HUDEP-2 (cell line): ENCODE results near the gene FAM156B.
"Not testable (repeated sequence)": the region's sequence is repeated elsewhere in the genome, so short reads cannot be mapped to it uniquely, and the experiment has no call there.

ENCODE experiments used
- DNase-seq, 76 experiments: peaks; one replicate each; lab custom pipeline; 2025; ENCODE audit not compliant: unreplicated experiment in 76 of 76; lab: John Stamatoyannopoulos, UW

The FAM156B gene

GRCh38 chrX:52914704-52915103 is 17.6 kb downstream of the FAM156B start:
- not testable (repeated sequence) for DNase-seq

- no peak for DNase-seq
Measured at GRCh38 chrX:52923781-52924241, 26.7 kb downstream of the FAM156B start.

- DNase-seq, result not testable (repeated sequence)
Measured at GRCh38 chrX:52930214-52930613, 33.1 kb downstream of the FAM156B start.

GRCh38 chrX:52933213-52933612 is 36.1 kb downstream of the FAM156B start:
- no peak for DNase-seq

GRCh38 chrX:52933976-52934703 is 37.0 kb downstream of the FAM156B start:
- DNase-seq, result no peak

- peak; percentile 2 to 89 (median 76) for DNase-seq
Measured at GRCh38 chrX:52934704-52935469, 37.8 kb downstream of the FAM156B start.

GRCh38 chrX:52935470-52935784 is 38.3 kb downstream of the FAM156B start:
- DNase-seq, result not testable (repeated sequence)

- DNase-seq, result not testable (repeated sequence)
Measured at GRCh38 chrX:52940704-52941103, 43.6 kb downstream of the FAM156B start.

- DNase-seq, result not testable (repeated sequence)
Measured at GRCh38 chrX:52941728-52942127, 44.6 kb downstream of the FAM156B start.

- not testable (repeated sequence) for DNase-seq
Measured at GRCh38 chrX:52945838-52946494, 48.8 kb downstream of the FAM156B start.

GRCh38 chrX:52947501-52947900 is 50.4 kb downstream of the FAM156B start:
- not testable (repeated sequence) for DNase-seq

GRCh38 chrX:52948265-52948664 is 51.1 kb downstream of the FAM156B start:
- not testable (repeated sequence) for DNase-seq

GRCh38 chrX:52949325-52949724 is 52.2 kb downstream of the FAM156B start:
- DNase-seq, result not testable (repeated sequence)

GRCh38 chrX:52949884-52950283 is 52.8 kb downstream of the FAM156B start:
- not testable (repeated sequence) for DNase-seq
